Chondrocyte (in vitro differentiated cells): ENCODE measurements around the gene TRABD2B. TPM values are rescaled to one million over a fixed set of nuclear protein-coding genes. Genes with fewer than 3 reads are reported as not detected.

Source experiments
- DNase-seq: peaks from one replicate; pipeline ENCODE4 v3.0.0; 2021; ENCODE audit warnings: mixed read lengths, low spot score
- H3K27ac Mint-ChIP-seq: one replicate; pipeline ENCODE4 v1.8.0; 2021; ENCODE audit warnings: mild to moderate bottlenecking, moderate library complexity, mixed read lengths; ENCODE audit not compliant: unreplicated experiment
- H3K27me3 Mint-ChIP-seq: 2 replicates; pipeline ENCODE4 v1.8.0; 2021; ENCODE audit warnings: low read depth, mixed read lengths
- H3K36me3 Mint-ChIP-seq: 2 replicates; pipeline ENCODE4 v1.8.0; 2021; ENCODE audit warnings: low read depth, mixed read lengths
- H3K4me1 Mint-ChIP-seq: 2 replicates; pipeline ENCODE4 v1.8.0; 2021; ENCODE audit warnings: low read depth, mild to moderate bottlenecking, mixed read lengths
- H3K4me3 Mint-ChIP-seq: one replicate; pipeline ENCODE4 v1.8.0; 2021; ENCODE audit warnings: mild to moderate bottlenecking, moderate library complexity, mixed read lengths; ENCODE audit not compliant: unreplicated experiment
- H3K9me3 Mint-ChIP-seq: 2 replicates; pipeline ENCODE4 v1.8.0; 2021; ENCODE audit warnings: low read depth, mixed read lengths
- CTCF ChIP-seq: fragments of 200-600 bp; sonication (generic); IDR thresholded peaks from 2 replicates; pipeline ENCODE4 v1.5.0; 2021; ENCODE audit warnings: antibody characterized with exemption, mild to moderate bottlenecking, moderate library complexity
- total RNA-seq: library from RNA; stranded (reverse); gene quantifications from 3 replicates; pipeline ENCODE4 v1.2.1, GENCODE V29; 2021

Gene TRABD2B
- total RNA-seq, 1 donor from 2014 or later = 0.90 TPM

GRCh38 chr1:47755101-47755990 lies 241.8 kb downstream of the TRABD2B start:
- TF ChIP-seq CTCF = peak; percentile 55
- Mint-ChIP-seq H3K4me3 (no peak overlapping the region), H3K9me3 (no peaks in the 10 kb centered on the region), H3K4me1 (peaks cover 14% of the 10 kb centered on the region), H3K27ac (no peak overlapping the region), H3K27me3 (peaks cover 15% of the 10 kb centered on the region), H3K36me3 (no peaks in the 10 kb centered on the region)
- DNase-seq = no peak

DNA sequence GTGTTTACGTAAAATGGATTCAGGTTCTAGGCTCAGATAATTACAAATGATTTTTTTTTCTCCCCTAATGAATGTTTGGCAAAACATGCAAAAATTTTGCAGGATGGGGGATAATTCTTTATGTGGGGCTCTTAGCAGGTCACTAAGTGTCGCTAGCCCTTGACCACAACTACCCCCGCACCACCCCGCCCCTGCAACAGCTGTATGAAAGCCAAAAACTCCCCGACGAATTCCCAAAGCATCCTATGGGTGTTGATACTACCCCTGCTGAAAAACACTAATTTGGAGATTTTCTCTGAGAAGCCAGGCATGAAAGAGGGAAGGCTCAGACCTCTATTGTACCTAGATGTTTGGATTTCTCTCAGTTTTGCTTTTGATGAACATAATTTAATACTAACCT lies 243.0 kb downstream of the TRABD2B start:
- peaks cover 17% of the 10 kb centered on the region for H3K27me3 Mint-ChIP-seq
- peaks cover 6% of the 10 kb centered on the region for H3K4me1 Mint-ChIP-seq
- no peak overlapping the region for H3K4me3 Mint-ChIP-seq
- no peak overlapping the region for H3K27ac Mint-ChIP-seq
- no peaks in the 10 kb centered on the region for H3K36me3 Mint-ChIP-seq
- TF ChIP-seq CTCF = no peak
- H3K9me3 Mint-ChIP-seq = no peaks in the 10 kb centered on the region
- DNase-seq = no peak

DNA sequence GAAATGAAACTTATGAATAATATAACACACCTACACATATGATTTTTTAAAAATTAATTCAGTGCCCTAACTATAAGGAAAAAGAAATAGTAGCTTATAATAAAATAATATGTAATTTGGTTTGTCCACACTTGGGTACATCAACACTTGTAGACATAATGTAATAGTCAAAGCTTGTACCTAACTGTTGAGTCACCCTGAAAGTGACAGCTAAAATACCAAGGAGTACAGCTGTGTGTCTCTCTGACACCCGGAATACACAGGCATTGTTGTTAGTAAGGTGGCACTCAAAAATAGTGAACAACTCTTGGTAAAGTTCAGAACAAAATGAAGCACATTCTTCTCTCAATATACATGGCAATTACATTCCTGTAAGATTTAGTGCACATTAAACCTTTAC lies 243.4 kb downstream of the TRABD2B start:
- Mint-ChIP-seq H3K27ac (no peak overlapping the region), H3K9me3 (no peaks in the 10 kb centered on the region), H3K4me3 (no peak overlapping the region), H3K4me1 (peaks cover 5% of the 10 kb centered on the region), H3K27me3 (peaks cover 17% of the 10 kb centered on the region), H3K36me3 (no peaks in the 10 kb centered on the region)
- DNase-seq = no peak
- no peak for TF ChIP-seq CTCF

GRCh38 chr1:47752559-47752958 lies 244.6 kb downstream of the TRABD2B start:
- DNase-seq = no peak
- Mint-ChIP-seq H3K4me3 (no peak overlapping the region), H3K27me3 (peaks cover 15% of the 10 kb centered on the region), H3K9me3 (no peaks in the 10 kb centered on the region), H3K27ac (no peak overlapping the region), H3K36me3 (no peaks in the 10 kb centered on the region), H3K4me1 (no peaks in the 10 kb centered on the region)
- no peak for TF ChIP-seq CTCF

GRCh38 chr1:47751996-47752451 lies 245.2 kb downstream of the TRABD2B start:
- H3K36me3 Mint-ChIP-seq = no peaks in the 10 kb centered on the region
- peaks cover 16% of the 10 kb centered on the region for H3K27me3 Mint-ChIP-seq
- no peaks in the 10 kb centered on the region for H3K4me1 Mint-ChIP-seq
- DNase-seq = no peak
- no peak overlapping the region for H3K4me3 Mint-ChIP-seq
- TF ChIP-seq CTCF = no peak
- no peak overlapping the region for H3K27ac Mint-ChIP-seq
- no peaks in the 10 kb centered on the region for H3K9me3 Mint-ChIP-seq
